Gastroesophageal sphincter (tissue), 3 donors: ENCODE measurements around the gene PCSK2.

Experiments used
- CTCF ChIP-seq, 4 experiments: fragments of 200-600 bp in 2 of 4; fragments of 450-650 bp in 2 of 4; sonication (generic) in 1 of 4; IDR thresholded peaks; one replicate each; pipeline ENCODE4 v1.5.1; 2017 to 2019; ENCODE audit warnings: antibody characterized with exemption in 4 of 4, mild to moderate bottlenecking in 2 of 4, moderate library complexity in 2 of 4
- EP300 ChIP-seq: sonication (generic); formaldehyde crosslinking; IDR thresholded peaks from one replicate; pipeline ENCODE4 v1.6.1; 2017; ENCODE audit warnings: antibody characterized with exemption, mild to moderate bottlenecking
- POLR2A ChIP-seq, 2 donors: fragments of 450-650 bp; IDR thresholded peaks; one replicate each; pipeline ENCODE4 v1.6.1; 2017; ENCODE audit warnings: antibody characterized with exemption in 2 of 2, mild to moderate bottlenecking in 2 of 2, moderate library complexity in 1 of 2
- POLR2AphosphoS5 ChIP-seq: sonication (generic); formaldehyde crosslinking; IDR thresholded peaks from one replicate; pipeline ENCODE4 v1.6.1; 2017; ENCODE audit warnings: antibody characterized with exemption

DNA sequence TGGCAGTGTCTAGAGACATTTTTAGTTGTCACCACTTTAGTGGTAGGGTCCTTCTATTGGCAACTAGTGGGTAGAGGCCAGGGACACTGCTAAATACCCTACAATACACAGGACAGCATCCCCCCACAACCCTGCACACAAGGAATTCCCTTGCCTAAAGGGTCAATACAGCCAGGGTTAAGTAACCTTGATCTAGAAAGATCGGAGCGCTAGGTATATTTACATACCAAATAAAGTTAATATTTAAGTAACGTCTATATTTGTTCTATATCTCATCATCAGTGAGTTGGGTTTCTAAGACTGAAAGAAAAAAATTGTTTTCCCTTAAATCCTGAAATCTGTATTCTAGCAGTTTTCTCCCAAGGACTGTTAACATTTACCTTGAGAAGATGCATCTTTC, 288.2 kb downstream of the PCSK2 start:
- TF ChIP-seq CTCF (IDR thresholded peaks at IDR 0.05) (no peak), EP300 (no peak), POLR2A (IDR thresholded peaks at IDR 0.05) (no peak), POLR2AphosphoS5 (no peak)
